ENCODE data around the gene FAM110A.

- TF ChIP-seq CTCF (IDR thresholded peaks at IDR 0.05): no peak
- no peak for TF ChIP-seq POLR2A (IDR thresholded peaks at IDR 0.05)
Observed at GRCh38 chr20:831956-832355, 1.6 kb upstream of the FAM110A start.
